HUDEP-2 (cell line): ENCODE measurements around the gene TMEM61.

Experiments
- DNase-seq, 76 experiments: peaks; one replicate each; lab custom pipeline; 2025; ENCODE audit not compliant: unreplicated experiment in 76 of 76; lab: John Stamatoyannopoulos, UW

The TMEM61 gene

GRCh38 chr1:55035904-55036303 is 55.5 kb downstream of the TMEM61 start:
- DNase-seq = peak in 15 of 76 experiments; percentile 3 to 44 (median 16)

- DNase-seq = no peak
These were observed 57.5 kb downstream of the TMEM61 start for GRCh38 chr1:55037733-55038551.

- DNase-seq = no peak
These were observed 58.1 kb downstream of the TMEM61 start for GRCh38 chr1:55038552-55038838.

GRCh38 chr1:55038974-55039341 is 58.5 kb downstream of the TMEM61 start:
- DNase-seq = no peak

GRCh38 chr1:55039342-55040082 is 59.1 kb downstream of the TMEM61 start, which contains the start of gene PCSK9:
Gene PCSK9 (plus strand): TSS chr1:55039548. CDS start chr1:55039838, 290 bp downstream.
- peak in 72 of 76 experiments; percentile 19 to 87 (median 64) for DNase-seq

- DNase-seq = peak in 5 of 76 experiments; percentile 13 to 38 (median 25)
These were observed 59.9 kb downstream of the TMEM61 start for GRCh38 chr1:55040083-55040932.

- DNase-seq = peak in 14 of 76 experiments; percentile 8 to 59 (median 27)
These were observed 60.6 kb downstream of the TMEM61 start for GRCh38 chr1:55040933-55041494.

GRCh38 chr1:55041613-55042012 is 61.2 kb downstream of the TMEM61 start:
- DNase-seq = no peak
